C4-2B (cell line): ENCODE data around the gene NDUFB5.

ENCODE experiments used
- CTCF ChIP-seq: fragments of 450-650 bp; conservative IDR thresholded peaks from 2 replicates; pipeline ENCODE4 v1.5.1; 2017; ENCODE audit warnings: mild to moderate bottlenecking
- ZFX ChIP-seq: fragments of 450-650 bp; IDR thresholded peaks from 2 replicates; pipeline ENCODE4 v1.6.1; 2017

GRCh38 chr3:179666436-179667035, 61.9 kb downstream of the NDUFB5 start:
- TF ChIP-seq CTCF (no peak), ZFX (no peak)
